Measurements from ENCODE around the gene ROBO1. TPM values are rescaled to one million over a fixed set of nuclear protein-coding genes. Genes with fewer than 3 reads are reported as not detected.

Gene ROBO1
- total and polyA plus RNA-seq, 2 of the 8 experiments (the other 6 are each of a cell fraction or from before 2014, with no cell fraction given) = 51.4 to 91.0 TPM

GRCh38 chr3:79737530-79737929, 30.3 kb downstream of the ROBO1 start:
- Histone ChIP-seq H4K5ac (ENCODE audit: insufficient read length, low read depth, low read length) (no peak overlapping the region), H3K79me2 (ENCODE audit: control insufficient read depth in 1 of 2, insufficient read depth in 2 of 2, low read length in 2 of 2) (no peaks in the 10 kb centered on the region), H2BK5ac (ENCODE audit: low read depth, low read length) (no peak overlapping the region), H2BK15ac (ENCODE audit: low read length) (no peak overlapping the region), H4K91ac (replicated peaks; ENCODE audit: insufficient read length, low read length) (no peak overlapping the region), H3K23me2 (ENCODE audit: low read depth, low read length) (no peaks in the 10 kb centered on the region), H3K4me3 (ENCODE audit: extremely low read depth in 1 of 4, insufficient read depth in 2 of 4, low read depth in 3 of 4, low read length in 4 of 4) (no peak overlapping the region), H2AK5ac (ENCODE audit: low read depth, low read length) (no peak overlapping the region), H3K4me2 (ENCODE audit: insufficient read depth in 1 of 2, low read depth in 2 of 2, low read length in 2 of 2) (no peak overlapping the region), H4K20me1 (replicated peaks in 1 of 2; ENCODE audit: control insufficient read depth in 1 of 2, insufficient read depth in 2 of 2, low read length in 2 of 2) (no peaks in the 10 kb centered on the region), H3K79me1 (ENCODE audit: low read depth, low read length) (no peaks in the 10 kb centered on the region), H2BK120ac (replicated peaks; ENCODE audit: low read depth, low read length) (no peak overlapping the region), H2AFZ (ENCODE audit: low read length) (no peak overlapping the region), H3K36me3 (ENCODE audit: control insufficient read depth in 2 of 4, insufficient read depth in 4 of 4, low read length in 3 of 4) (no peaks in the 10 kb centered on the region), H3K23ac (ENCODE audit: insufficient read length) (no peak overlapping the region), H3K9ac (replicated peaks in 1 of 4; ENCODE audit: extremely low read depth in 1 of 4, low read depth in 3 of 4, low read length in 3 of 4) (no peak overlapping the region), H4K8ac (ENCODE audit: extremely low read depth, insufficient read depth, low read length) (no peak overlapping the region), H3K4me1 (replicated peaks in 1 of 4; ENCODE audit: control insufficient read depth in 3 of 4, insufficient read depth in 4 of 4, low read length in 3 of 4) (no peaks in the 10 kb centered on the region), H3K27ac (ENCODE audit: low read depth, low read length) (no peak overlapping the region), H2BK20ac (ENCODE audit: low read length) (no peak overlapping the region), H3K56ac (replicated peaks; ENCODE audit: insufficient read length, low read depth, low read length) (no peak overlapping the region), H3K27me3 (replicated peaks in 1 of 4; ENCODE audit: control insufficient read depth in 3 of 4, extremely low read depth in 1 of 4, insufficient read depth in 3 of 4, low read length in 3 of 4) (no peaks in the 10 kb centered on the region), H3K14ac (ENCODE audit: insufficient read length) (no peak overlapping the region), H3K9me3 (ENCODE audit: insufficient read depth in 2 of 2, low read depth in 1 of 2, low read length in 1 of 2) (no peaks in the 10 kb centered on the region; a peak in 1 of 4 replicates), H2BK12ac (ENCODE audit: low read depth, low read length) (no peak overlapping the region), H3K4ac (replicated peaks; ENCODE audit: insufficient read length, low read depth, low read length) (no peak overlapping the region), H3K18ac (ENCODE audit: extremely low read depth, low read length) (no peak overlapping the region)
- CTCF ChIA-PET (ENCODE audit: partially characterized antibody) = interaction anchor here (0.9 to 1.2 kb wide), 2 partner anchors 79 to 218 kb away, joined by 3 to 4 read pairs; no protein-coding TSS in a partner anchor
- no peak for TF ChIP-seq RAD21 (IDR thresholded peaks at IDR 0.05 in 1 of 2, conservative IDR thresholded peaks at IDR 0.05 in 1 of 2; ENCODE audit: low read depth in 2 of 2, low read length in 2 of 2)
- no peak for TF ChIP-seq POLR2AphosphoS5 (IDR thresholded peaks at IDR 0.05; ENCODE audit: low read depth, low read length)
- no peak for TF ChIP-seq POU5F1 (IDR thresholded peaks at IDR 0.05; ENCODE audit: low read depth, low read length)
- TF ChIP-seq USF2 (IDR thresholded peaks at IDR 0.05; ENCODE audit: low read length) = no peak
- TF ChIP-seq SRF (IDR thresholded peaks at IDR 0.05; ENCODE audit: low read depth, low read length) = no peak
- no peak for TF ChIP-seq TAF1 (IDR thresholded peaks at IDR 0.05; ENCODE audit: low read depth, low read length)
- no peak for TF ChIP-seq SUZ12 (IDR thresholded peaks at IDR 0.05; ENCODE audit: low read length)
- TF ChIP-seq CTBP2 (IDR thresholded peaks at IDR 0.05; ENCODE audit: borderline replicate concordance, insufficient read depth, insufficient read length, low read length) = no peak
- TF ChIP-seq HDAC2 (IDR thresholded peaks at IDR 0.05; ENCODE audit: borderline replicate concordance in 1 of 2, low read depth in 2 of 2, low read length in 2 of 2) = no peak
- no peak for TF ChIP-seq SIRT6 (IDR thresholded peaks at IDR 0.05; ENCODE audit: low read length)
- no peak for TF ChIP-seq RNF2 (IDR thresholded peaks at IDR 0.05; ENCODE audit: borderline replicate concordance, low read depth, low read length, missing control alignments, poor library complexity, severe bottlenecking)
- TF ChIP-seq ZNF274 (IDR thresholded peaks at IDR 0.05; ENCODE audit: borderline replicate concordance, extremely low read depth, low read length) = no peak
- FAIRE-seq (no peak), DNase-seq (ENCODE audit: low read depth in 1 of 2, low spot score in 2 of 2) (no peak)
- POLR2A ChIA-PET (ENCODE audit: partially characterized antibody) = no interaction called here
